PC-3 (cell line): ENCODE data around the gene WDR83.

Source experiments
- EZH2 ChIP-seq: fragments of 300-600 bp; sonication (generic); IDR thresholded peaks from one replicate; pipeline ENCODE4 v1.6.1; 2017; ENCODE audit warnings: antibody characterized with exemption, mild to moderate bottlenecking, low read length; ENCODE audit not compliant: unreplicated experiment
- TF ChIP-seq, protein P1 (sequence below): fragments of 300-600 bp; sonication (generic); conservative IDR thresholded peaks from 2 replicates; pipeline ENCODE4 v1.5.1; 2017; ENCODE audit warnings: antibody characterized with exemption, low read depth, mild to moderate bottlenecking, low read length

DNA sequence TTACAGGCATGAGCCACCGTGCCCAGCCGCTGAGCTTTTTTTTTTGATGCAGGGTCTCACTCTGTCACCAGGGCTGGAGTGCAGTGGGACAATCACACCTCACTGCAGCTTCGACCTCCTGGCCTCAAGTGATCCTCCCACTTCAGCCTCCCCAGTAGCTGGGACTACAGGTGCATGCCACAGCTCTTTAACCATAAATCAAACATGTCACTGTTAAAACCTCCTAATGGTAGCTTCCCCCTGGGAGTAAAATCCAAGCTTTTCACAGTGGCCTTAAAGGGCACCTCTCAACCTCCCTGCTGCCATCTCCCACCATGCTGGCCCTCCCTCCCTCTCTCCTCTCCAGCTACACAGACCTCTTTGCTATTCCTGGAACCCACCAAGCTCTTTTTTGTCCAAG is 19.2 kb downstream of the WDR83 start:
- TF ChIP-seq, protein P1, sequence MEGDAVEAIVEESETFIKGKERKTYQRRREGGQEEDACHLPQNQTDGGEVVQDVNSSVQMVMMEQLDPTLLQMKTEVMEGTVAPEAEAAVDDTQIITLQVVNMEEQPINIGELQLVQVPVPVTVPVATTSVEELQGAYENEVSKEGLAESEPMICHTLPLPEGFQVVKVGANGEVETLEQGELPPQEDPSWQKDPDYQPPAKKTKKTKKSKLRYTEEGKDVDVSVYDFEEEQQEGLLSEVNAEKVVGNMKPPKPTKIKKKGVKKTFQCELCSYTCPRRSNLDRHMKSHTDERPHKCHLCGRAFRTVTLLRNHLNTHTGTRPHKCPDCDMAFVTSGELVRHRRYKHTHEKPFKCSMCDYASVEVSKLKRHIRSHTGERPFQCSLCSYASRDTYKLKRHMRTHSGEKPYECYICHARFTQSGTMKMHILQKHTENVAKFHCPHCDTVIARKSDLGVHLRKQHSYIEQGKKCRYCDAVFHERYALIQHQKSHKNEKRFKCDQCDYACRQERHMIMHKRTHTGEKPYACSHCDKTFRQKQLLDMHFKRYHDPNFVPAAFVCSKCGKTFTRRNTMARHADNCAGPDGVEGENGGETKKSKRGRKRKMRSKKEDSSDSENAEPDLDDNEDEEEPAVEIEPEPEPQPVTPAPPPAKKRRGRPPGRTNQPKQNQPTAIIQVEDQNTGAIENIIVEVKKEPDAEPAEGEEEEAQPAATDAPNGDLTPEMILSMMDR, result no peak
- no peak for TF ChIP-seq EZH2
